ENCODE measurements around the gene AKAP13.

The AKAP13 gene

DNA sequence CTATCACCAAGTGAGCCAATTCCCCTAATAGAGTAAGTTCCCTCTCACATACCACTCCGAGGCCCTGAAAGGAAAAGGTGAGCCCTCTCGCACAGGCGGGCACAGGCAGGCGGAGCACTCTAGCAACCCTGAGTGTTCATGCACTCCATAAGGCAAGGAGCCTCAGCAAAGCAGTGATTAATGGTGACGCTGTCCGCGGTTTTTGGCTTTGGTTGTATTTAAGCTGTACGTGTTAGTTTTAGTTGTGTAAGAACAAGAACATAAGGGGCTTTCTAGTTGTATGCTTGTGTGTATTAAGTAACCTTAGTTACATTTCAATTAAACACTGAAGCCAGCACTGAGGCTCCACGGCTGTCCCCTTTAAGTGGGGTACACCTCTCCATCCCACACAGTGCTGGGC lies 381.2 kb downstream of the AKAP13 start:
- DNase-seq, result no peak

DNA sequence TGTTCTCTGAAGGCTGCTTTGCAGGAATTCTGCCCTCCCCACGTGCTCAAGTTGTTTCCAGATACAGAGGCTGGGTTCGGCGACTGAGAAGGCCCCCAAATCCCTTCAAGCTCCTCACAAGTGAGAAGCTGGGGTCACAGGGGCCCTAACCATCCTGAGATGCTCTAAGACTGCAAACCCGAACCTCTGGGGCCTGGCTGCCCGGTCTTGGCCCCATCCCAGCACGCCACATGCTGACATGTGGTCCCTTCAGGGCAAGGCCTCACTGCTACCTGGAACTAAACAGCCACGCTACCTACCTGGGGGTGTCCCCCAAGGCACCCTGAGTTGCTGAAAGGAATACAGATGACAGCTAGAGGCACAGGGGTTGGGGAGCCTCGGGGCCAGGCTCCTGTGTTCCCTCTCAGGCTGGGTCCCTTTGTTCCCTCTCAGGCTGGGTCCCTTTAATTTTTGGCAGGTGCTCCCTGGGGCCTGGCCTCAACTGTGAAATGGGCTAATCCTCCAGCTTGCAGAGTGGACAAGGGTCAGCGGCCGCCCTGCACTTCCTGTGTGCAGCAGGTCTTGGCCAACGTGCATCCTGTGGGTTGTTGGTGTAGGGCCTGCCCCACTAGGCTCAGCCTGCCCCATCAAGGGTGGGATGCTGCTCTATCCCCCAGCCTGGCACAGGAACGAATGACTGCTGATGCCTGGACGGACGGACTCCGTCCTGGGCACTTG lies 381.8 kb downstream of the AKAP13 start:
- no peak for DNase-seq

DNA sequence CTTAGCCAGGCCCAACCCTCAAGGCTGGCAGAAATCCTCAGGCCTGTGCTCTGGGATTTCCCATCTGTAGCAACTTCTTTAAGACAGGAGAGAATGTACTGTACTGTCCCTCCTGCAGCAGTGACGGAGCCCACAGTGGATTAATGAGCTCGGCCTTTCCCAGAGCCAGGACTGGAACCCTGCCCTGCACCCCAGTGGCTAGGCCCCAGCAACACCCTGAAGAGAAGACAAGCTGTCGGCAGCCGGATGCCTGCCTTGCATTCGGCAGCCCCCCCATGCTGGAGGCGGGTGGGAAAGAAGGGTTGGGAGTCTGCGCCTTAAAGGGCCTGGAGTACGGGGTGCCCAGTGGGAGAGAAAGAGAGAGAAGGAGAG lies 382.3 kb downstream of the AKAP13 start:
- no peak for DNase-seq

DNA sequence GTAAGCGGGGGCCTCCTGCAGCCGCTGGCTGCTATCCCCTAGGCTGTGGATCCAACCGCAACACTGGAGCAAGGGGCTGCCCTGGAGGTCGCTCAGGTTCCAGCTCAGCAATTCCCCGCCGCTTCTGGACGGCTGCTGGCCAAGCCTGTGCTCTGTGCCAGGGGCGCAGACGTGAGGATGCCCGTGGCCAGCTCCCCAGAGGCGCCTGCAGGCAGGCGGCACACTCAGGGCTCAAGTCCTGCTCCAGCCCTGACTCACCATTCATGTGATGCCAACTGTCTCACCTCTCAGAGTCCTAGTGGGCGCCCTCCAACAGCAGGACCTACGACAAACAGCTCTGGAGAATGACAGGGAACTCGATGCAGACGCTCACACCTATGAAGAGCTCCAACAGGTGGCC lies 382.8 kb downstream of the AKAP13 start:
- DNase-seq, result no peak

DNA sequence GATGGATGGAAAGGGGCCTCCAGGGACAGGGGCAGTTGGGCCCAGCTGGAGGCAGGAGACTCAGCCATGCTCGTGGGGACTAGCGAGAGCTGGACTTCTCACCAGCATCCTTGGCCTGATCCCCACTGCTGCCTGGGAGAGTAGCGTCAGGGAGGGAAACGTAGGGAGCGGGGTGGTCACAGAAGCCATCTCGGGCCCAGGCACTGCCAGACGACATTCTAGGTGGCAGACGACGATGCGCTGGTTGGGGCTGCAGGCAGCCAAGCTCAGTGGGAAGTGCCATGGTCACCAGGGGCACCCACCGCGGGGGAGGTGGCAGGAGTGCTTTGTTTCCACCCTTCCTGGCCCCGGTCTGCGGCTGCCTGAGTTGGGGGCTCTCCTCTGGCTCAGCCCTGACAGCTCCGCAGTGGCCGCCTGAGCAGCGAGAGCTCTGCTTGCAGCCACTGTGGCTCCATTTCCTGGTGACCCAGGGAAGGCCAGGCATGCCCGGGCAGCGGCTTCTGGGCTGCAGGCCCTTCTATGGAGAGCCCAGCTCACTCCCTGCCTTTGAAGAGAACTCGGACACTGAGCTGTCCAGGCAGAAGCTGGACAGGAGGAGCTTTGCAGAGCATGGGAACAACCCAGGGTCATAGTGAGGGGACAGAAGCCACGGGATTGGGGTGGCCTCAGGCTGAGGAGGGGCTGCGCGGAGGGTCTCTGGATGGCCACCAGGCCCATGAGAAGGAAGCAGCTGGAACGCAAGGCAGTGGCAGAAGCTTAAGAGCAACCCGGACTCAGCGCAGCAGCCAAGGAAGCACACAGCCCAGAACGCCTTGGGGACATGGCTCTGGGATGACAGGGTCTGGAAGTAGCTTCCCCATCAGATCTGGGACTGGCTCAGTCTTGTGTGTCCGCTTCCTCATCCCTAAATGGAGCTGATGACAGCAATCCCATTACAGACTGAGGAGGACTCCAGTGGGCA lies 383.6 kb downstream of the AKAP13 start:
- no peak for DNase-seq

DNA sequence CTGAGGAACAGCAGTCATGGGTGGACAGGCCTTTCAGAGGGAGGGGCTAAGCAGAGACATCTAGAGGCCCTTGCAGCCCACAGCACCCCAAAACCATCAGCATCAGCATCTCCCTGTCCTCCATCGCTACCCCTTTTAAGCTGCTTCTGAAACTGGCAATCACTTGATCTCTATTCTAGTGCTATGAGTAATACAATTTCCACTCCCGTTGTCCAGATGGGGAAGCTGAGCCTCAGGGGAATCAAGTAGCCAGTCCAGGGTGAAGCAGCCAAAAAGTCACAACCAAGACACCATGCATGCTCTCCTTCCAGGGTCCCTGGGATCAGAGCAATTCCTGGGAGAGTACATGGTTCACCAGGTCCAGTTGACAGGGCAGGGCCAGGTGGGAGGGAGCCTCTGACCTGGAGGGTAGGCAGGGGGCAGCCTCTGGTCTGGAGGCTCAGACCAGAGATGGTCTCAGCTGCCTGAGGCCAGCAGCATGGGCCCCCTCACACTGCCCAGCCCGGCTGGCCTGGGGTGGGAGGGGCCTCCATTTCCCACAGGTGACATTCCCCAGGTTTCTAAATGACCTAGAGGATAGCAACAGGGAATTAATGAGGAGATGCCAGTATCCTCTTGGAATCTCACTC lies 384.4 kb downstream of the AKAP13 start:
- DNase-seq, result no peak

DNA sequence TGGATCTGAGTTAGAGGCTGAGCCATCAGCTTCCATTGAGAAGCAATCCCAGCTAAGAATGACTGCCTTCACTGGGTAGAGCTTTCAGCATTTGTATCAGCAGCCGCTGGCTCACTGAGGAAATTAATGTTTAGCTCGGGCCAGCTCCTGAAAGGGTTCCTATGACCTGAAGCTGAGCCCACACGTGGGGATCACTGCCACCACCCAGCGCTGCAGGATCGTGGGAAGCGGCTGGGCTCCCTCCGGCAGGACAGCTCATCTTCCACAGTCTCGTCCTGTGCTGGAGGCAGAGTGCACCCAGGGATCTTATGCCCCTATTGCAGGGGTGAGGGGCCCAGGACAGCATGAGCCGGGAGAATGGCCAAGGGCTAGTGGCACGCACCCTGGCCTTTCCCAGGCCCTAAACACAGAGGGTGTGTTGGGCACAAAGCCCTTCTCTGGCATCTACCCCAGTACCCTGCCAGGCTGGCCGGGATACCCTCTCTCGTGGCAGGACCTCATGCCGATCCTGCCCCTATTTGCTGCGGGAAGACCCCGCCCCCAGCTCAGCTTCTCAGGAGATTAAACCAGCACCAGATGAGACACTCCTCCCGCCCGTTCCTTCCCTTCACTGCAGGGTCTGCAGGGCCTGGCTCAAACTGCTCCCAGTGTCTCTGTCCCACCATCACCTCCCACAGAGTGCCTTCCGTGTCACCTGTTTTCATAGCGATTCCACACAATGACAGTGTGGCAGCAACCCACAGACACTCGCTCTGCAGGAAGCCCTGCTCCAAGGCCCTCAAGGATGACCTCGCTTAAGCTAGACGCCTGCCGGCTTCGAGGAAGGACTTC lies 385.8 kb downstream of the AKAP13 start:
- DNase-seq, result no peak

DNA sequence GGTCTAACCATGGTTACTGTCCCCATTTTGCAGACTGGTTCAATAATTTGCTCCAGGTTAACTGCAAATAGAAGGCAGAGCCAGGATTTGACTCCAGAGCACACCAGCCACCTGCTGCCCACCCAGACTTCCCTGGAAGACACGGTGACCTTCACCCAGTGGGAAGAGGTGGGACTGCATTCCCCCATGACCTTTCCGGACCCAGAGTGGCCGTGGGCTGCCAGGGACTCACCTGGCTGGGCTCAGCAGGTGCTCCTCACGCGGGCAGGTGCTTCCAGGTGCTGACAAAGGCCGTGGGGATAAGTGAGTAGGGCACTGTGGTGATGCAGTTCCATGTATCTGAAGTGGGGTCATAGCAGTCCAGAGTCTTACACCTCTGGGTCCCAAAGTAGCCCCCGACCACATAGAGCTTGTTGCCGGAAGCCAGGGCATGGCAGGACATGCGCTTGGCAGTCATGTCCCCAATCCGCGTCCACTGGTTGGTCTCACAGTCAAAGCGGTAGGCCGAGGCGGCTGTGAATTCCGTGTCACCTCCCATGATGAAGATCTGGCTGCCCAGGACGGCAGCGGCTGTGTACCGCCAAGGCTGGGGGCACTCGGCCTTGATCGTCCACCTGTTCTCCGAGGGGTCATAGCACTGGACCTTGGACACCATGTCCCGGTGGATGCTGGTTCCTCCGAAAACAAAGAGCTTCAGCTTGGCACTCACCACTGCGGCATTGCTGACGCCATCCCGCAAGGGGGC lies 387.6 kb downstream of the AKAP13 start:
- DNase-seq, result no peak

DNA sequence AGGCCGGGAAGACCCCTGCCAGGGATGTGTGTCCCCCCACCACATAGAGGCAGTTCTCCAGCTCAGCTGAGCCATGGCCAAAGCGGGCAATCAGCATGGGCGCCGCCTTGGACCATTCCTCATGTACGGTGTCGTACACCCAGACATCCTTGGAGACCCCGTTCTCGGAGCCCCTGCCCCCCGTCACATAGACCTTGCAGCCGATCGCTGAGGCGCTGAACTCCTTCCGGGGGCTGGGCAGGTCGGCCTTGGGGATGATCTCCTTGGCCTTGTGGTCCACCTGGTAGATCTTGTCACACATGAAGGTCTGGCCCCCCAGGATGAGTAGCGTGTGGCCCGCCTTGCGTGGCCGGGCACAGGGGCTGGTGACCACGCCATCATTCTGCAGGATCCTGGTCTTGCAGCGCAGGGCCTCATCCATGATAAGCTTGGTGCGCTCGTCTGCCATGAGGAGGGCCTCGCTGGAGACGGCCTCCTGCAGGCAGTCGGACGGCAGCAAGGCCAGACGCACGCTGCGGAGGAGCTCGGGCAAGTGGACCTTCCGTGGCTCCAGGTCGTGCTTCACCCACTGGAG lies 388.3 kb downstream of the AKAP13 start:
- DNase-seq, result no peak

DNA sequence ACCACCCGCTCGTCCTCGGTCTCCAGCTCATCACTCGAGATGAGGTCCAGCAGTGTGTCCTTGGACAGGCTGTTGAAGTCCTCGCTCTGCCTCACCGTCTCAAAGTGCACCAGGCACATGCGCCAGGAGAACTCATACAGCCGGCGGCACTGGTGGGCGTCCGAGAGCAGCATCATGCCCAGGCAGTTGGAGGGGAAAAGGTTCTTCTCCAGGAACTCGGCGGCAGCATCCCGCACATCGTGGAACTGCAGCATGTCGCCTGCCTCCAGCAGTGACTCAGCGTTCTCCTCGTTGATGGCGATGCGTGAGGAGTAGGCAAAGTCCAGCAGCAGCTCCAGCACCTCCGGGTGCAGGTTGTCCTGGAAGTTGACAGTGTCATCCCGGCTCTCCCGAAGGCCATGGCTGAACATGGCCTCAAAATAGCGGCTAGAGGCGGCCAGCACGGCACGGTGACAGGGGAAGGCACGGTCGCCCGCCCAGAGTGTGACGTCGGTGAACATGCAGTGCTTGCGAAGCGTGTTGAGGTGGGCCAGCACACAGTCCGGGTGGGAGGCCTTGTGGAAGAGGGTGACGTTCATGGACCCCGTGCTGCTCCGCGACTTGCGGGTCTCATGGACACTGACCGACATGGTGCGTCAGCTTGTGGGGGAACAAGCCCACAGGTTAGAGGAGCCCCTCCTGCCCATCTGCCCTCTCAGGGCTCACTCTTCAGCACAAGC lies 388.9 kb downstream of the AKAP13 start:
- DNase-seq, result no peak

DNA sequence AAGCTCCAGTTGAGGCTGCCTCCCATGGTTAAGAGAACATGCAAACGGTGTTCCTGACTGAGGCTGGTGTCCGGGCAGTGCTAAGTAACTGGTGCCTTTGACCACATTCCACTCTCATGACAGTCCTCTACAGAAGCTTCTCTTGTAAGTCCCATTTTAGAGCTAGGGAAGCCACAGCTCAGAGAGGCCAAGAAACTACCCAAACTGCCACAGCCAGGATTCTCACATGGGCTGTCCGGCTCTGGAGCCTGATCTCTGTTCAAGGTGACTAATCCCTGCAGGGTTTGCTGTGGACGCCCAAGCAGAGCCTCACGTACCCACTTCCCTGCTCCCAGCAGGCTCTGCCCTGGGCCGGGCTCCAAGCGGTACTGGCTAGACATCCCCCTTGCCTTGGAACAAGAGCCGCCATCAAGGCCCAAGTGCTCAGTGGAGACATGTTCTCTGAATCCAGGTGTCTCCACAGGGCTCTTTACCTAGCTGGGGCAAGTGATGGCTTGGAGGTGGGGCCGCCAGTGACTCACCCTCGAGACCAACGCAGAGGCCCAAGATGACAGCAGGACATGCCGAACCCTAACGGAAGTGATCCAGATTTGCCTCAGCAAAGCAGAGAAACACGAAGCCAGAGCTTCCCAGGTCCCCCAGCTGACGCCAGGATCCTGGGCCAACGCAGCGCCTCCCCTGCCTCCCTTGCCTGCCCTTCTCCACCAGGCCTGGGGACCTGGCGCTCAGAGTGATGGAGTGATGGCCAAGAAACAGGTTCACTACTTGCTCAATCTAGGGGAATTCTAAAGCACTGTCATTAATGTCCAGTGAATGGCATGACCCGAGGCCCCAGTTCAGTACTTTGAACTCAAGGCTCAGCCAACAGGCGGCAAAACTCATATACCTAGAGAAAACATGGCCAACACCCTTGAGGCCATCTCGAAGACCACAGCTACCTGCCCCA lies 390.0 kb downstream of the AKAP13 start:
- DNase-seq, result no peak

DNA sequence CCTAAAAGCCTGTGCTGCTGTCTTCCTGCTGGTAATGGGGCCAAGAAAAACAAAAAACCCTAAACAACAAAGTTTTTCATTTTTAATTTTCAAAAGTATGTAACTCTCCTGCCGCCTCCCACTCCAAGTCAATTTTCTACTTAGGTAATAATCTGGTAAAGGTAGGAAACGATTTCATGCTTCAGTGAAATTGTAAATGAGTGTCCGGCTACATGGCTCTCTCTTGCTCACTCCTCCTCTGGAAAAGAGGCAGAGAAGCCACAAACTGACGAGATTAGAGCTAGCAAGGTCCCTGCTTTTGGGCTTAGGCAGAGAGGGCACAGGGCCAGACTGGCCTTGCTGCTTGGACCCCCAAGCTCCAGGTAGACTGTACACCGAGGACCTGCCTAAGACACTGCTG lies 390.9 kb downstream of the AKAP13 start:
- DNase-seq, result no peak

DNA sequence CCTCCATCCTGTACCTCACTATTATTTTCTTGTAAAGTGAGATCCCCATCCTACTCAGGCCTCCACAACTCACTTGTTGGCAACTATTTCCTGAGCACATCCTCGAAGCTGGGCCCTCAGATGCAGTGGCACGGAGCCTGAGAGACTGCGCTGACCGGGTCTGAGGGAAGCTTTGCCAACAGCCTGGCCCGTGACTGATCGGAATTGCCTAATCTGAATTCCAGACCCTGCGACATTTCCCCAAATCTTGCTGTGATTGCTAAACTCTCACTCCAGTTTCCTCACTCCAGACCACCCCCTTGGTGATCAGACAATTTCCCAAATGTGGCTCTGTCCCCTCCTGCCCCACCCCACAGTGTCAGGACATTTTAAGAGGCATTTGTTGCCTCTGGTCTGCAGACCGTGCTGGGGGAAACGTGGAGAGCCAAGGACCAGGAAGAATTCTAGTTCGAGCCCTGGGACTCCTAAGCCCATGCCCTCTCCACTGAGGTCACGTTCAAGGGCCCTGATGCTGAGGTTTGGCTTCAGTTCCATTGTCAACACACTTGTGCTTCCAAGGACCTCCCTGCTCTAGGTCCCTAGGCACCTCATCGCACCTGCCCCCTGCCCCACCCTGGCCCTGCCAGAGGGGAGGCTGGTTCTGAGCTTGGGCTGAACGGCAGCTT lies 391.5 kb downstream of the AKAP13 start:
- DNase-seq, result no peak

DNA sequence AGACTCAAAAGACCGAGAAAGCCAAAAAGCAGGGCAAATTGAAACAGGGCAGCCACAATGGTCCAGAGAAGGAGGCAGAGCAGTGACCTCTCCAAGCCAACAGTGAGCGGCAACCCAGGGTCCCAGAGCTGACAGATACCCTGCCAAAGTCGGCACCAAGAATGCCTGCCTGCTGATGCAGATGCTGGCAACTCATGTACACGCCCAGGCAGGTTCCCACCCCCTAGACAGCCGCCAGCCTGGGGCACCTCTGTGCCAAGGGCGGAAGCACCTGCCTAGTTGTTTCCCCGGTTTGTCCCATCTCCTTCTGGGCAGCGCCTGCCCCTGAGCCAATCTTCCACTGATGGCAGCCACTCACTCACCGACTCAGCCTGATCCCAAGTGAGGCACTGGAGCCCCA lies 392.3 kb downstream of the AKAP13 start:
- DNase-seq, result no peak

DNA sequence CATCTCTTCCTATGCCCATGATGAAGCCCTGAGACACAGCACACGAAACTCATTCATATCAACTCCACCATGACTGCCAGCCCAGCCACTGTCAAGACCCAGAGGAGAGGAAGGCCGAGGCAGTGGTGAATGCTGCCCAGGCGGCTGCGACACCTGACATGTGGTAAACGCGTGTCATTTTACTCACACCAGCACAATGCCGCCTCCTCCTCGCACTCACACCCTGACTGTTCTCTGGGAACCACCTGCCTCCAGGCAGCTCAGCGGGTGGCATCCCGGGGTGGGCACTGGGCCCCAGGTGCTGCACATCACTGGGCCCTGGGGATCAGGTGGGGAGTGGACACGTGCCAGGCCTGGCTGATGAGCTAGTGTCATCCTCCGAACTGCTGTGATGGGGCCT lies 392.8 kb downstream of the AKAP13 start:
- no peak for DNase-seq

DNA sequence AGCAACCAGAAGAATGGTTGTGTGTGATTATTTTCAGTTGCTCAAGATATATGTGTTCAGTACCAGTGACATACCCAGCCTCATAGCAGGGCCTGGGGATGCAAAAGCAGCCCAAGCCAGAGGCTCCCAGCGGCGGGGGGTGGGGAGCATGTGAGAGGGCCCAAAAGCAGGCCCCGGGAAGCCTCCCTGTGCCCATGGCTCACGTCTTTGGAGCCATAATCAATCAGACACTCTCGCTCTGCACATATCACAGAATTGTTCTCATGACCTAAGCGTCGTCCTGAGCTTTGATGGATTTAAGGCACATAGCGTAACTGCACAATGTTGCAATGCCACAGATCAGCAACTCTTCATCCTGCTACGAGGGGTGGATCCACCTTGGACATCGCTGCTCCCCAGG lies 393.6 kb downstream of the AKAP13 start:
- DNase-seq, result no peak

DNA sequence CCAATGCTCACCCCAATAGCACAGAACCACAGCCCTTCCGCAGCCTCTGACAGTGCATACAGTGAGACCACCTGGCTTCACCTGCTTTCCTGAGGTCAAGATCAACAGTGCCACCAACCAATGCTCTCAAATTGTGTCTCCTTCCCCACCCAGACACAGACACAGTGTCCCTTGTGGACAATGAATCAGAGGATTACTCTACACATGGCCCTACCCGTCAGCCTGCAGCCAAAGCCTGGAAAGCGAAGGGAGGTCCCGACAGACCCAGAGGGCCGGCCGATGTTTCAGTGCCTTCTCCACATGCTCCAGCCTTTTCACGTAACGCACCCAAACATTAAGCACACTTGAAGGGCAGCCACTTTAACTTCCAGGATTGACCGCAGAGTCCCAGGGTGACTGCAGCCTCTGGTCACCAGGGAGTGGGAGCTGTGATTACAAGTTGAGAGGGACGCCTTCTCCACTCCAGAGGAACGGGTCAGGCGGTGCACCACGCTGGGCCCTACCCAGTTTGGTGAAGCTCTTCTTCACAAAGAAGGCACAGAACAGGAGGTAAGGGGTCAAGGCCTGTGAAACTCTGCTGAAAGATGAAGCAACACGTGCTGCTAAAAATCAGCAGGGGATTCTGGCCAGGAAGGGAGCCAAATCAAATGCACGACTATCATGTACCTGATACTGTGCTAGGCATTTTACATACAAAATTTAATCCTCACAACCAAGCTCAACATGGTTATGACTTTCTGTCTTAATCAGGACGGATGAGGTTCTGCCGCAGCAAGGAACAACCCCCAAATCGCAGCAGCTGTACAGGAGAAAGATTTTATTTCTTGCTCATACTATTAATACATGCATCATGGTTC lies 397.1 kb downstream of the AKAP13 start:
- DNase-seq, result no peak

DNA sequence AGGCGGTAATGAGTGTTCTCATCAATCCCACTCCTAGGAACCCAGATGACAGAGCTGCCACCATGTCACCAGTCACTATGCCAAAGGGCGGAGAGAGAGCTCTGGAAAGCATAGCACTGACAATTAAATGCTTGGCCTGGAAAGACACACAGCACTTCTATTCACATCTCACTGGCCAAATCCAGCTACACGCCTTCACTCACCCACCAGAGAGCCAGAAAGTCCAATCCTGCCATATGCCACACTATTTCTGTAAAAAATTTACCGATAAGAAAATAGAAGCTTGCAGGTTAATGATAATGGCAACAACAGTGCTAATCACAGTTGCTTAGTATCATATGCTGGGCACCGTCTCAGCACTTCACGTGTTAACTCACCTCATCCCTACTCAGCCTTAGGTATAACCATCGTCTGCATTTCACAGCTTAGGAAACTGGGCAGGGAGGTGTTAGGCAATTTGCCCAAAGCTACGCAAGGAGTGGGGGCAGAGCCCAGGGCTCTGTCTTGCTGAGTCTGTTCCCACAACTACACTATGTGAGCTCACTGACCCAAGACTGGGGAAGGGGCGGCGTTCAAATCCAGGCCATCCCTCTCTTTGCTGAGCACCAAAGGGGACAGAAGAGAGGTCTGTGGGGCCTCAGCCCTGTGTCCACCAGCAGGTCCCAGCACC lies 397.8 kb downstream of the AKAP13 start:
- peak; percentile 75 for DNase-seq
